Endothelial cell (in vitro differentiated cells): ENCODE measurements around the gene ZBTB20. TPM values are rescaled to one million over a fixed set of nuclear protein-coding genes. Genes with fewer than 3 reads are reported as not detected.

ENCODE experiments used
- DNase-seq: peaks from one replicate; pipeline ENCODE4 v3.0.0; 2021; ENCODE audit warnings: low spot score
- H3K27ac Mint-ChIP-seq: one replicate; pipeline ENCODE4 v1.8.0; 2021; ENCODE audit warnings: mixed read lengths, inconsistent platforms; ENCODE audit not compliant: unreplicated experiment
- H3K27me3 Mint-ChIP-seq: one replicate; pipeline ENCODE4 v1.8.0; 2021; ENCODE audit warnings: mild to moderate bottlenecking, moderate library complexity, mixed read lengths, inconsistent platforms; ENCODE audit not compliant: unreplicated experiment
- H3K36me3 Mint-ChIP-seq: one replicate; pipeline ENCODE4 v1.8.0; 2021; ENCODE audit warnings: mild to moderate bottlenecking, low read depth, mixed read lengths, inconsistent platforms; ENCODE audit not compliant: unreplicated experiment
- H3K4me1 Mint-ChIP-seq: one replicate; pipeline ENCODE4 v1.8.0; 2021; ENCODE audit warnings: mild to moderate bottlenecking, mixed read lengths, inconsistent platforms; ENCODE audit not compliant: unreplicated experiment
- H3K4me3 Mint-ChIP-seq: one replicate; pipeline ENCODE4 v1.8.0; 2021; ENCODE audit warnings: mild to moderate bottlenecking, mixed read lengths, inconsistent platforms; ENCODE audit not compliant: unreplicated experiment
- H3K9me3 Mint-ChIP-seq: one replicate; pipeline ENCODE4 v1.8.0; 2021; ENCODE audit warnings: mixed read lengths, inconsistent platforms; ENCODE audit not compliant: unreplicated experiment
- total RNA-seq: library from RNA; stranded (reverse); fragmentation: NEBNext Ultra II Directional; extraction: Animal tissue kit (Norgen Biotek cat#: 25700); gene quantifications from one replicate; pipeline ENCODE4 v1.2.1, GENCODE V29; 2021; ENCODE audit not compliant: unreplicated experiment
- TF ChIP-seq, protein P1 (sequence below): fragments of 200-600 bp; sonication (generic); IDR thresholded peaks from one replicate; pipeline ENCODE4 v1.5.0; 2021; ENCODE audit warnings: antibody characterized with exemption; ENCODE audit not compliant: unreplicated experiment

Gene ZBTB20
- total RNA-seq, 1 donor from 2014 or later, result 4.2 TPM

DNA sequence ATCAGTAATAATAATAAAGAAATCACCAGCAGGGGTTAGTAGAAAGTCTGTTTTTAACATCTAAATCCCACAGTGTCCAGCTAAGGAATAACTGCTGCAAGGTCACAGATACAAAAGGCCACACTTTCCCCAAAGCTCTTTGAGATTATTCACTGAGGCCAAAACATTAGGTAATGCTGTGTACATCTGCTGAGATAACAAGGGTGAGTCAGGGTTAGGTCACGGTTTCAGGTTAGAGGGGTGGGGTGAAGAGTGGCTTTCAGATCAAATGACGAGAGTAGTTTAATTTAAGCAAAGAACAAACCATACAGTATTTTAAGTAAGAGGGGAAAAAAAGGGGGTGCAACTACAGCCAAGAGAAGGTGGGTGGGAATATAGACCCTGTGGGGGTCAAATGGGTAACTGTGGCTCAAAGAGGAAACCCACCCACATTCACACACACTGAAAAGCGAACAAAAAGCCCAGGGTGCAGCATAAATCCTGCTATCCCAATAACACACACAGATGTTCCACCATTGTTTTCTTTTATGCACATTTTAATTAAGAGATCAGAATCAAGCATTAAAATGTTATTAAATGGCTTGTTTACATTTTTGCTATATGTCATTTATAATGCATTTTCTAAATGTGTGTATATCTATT is 440.4 kb downstream of the ZBTB20 start:
- Mint-ChIP-seq H3K4me3 (no peak overlapping the region), H3K27me3 (no peaks in the 10 kb centered on the region), H3K4me1 (peaks cover 10% of the 10 kb centered on the region), H3K36me3 (no peaks in the 10 kb centered on the region), H3K9me3 (no peaks in the 10 kb centered on the region), H3K27ac (no peak overlapping the region)
- no peak for DNase-seq
- TF ChIP-seq, protein P1, sequence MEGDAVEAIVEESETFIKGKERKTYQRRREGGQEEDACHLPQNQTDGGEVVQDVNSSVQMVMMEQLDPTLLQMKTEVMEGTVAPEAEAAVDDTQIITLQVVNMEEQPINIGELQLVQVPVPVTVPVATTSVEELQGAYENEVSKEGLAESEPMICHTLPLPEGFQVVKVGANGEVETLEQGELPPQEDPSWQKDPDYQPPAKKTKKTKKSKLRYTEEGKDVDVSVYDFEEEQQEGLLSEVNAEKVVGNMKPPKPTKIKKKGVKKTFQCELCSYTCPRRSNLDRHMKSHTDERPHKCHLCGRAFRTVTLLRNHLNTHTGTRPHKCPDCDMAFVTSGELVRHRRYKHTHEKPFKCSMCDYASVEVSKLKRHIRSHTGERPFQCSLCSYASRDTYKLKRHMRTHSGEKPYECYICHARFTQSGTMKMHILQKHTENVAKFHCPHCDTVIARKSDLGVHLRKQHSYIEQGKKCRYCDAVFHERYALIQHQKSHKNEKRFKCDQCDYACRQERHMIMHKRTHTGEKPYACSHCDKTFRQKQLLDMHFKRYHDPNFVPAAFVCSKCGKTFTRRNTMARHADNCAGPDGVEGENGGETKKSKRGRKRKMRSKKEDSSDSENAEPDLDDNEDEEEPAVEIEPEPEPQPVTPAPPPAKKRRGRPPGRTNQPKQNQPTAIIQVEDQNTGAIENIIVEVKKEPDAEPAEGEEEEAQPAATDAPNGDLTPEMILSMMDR, result no peak

DNA sequence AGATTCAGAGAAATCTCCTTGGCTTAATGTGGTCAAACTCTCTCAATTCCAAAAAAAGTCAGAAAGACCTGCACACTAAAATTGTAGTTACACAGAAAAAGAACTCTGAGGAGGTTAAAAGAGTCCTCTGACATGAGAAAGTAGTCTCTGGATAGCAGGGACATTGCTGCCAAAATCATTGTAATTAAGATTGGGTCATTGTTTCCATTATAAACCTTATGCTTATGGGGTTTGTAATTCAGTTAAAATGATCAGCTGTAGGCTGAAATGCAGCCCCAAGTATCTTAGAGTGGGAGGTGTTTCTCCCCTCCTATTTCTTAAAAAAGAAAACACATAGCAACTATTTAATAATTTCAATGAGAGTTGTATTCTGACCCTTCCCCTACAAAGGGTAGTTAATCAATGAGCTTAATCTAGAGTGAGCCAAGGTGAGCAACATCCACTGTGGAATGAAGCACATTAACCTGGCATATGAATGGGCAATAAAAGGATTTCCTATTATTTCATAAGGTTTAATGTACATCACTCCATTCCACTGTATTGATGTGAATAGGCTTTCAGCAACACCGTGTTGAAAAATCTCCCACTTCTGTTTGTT is 446.4 kb downstream of the ZBTB20 start:
- H3K27me3 Mint-ChIP-seq, result no peaks in the 10 kb centered on the region
- H3K4me3 Mint-ChIP-seq, result no peak overlapping the region
- DNase-seq, result no peak
- H3K4me1 Mint-ChIP-seq, result peaks cover 7% of the 10 kb centered on the region
- no peak overlapping the region for H3K27ac Mint-ChIP-seq
- no peaks in the 10 kb centered on the region for H3K36me3 Mint-ChIP-seq
- no peaks in the 10 kb centered on the region for H3K9me3 Mint-ChIP-seq
- TF ChIP-seq, protein P1, result no peak

DNA sequence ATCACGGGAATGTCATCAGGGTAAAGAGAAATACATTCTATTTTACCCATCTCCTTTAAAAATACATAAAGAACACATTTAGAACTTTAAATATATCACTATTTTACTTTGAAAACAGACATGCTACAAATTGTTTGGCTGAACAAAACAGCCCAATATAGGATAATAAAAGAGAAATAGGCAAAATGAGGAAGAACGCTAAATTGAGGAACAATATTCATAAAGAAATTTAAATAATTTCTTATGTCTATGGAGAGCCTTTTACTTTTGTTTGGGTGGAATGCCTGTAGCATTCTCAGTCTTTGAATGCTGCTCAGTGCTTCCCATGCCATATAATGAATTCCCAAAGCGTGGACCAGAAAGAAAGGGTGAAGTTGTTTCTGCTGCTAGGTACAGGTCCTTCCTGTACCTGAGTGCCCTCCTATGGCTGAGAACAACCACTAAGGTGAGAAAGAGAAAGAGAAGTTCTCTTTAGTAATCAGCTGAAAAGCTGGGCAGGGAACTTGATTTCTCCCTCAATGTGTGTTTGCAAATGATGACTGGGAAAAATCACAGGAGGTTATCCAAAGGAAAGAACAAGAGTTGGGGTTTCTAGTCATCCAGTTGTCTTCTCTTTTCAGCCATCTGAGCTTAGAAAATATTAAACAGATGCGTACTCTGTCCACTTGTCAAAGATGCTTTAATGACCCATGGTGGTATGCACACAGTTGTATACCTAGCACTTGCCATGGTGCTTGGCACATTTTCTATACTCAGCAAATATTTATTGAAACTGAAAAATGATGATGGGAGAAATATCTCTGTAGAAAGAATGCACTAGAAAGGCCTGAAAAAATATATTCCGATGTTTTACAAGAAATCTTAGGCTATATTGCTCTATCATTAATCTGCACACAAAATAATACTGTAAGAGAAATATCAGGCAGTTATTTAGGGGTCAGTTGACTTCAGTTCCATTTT is 448.7 kb downstream of the ZBTB20 start:
- Mint-ChIP-seq H3K9me3 (no peaks in the 10 kb centered on the region), H3K36me3 (no peaks in the 10 kb centered on the region), H3K4me1 (peaks cover 3% of the 10 kb centered on the region), H3K27me3 (no peaks in the 10 kb centered on the region), H3K27ac (no peak overlapping the region), H3K4me3 (no peak overlapping the region)
- no peak for DNase-seq
- TF ChIP-seq, protein P1, result no peak

DNA sequence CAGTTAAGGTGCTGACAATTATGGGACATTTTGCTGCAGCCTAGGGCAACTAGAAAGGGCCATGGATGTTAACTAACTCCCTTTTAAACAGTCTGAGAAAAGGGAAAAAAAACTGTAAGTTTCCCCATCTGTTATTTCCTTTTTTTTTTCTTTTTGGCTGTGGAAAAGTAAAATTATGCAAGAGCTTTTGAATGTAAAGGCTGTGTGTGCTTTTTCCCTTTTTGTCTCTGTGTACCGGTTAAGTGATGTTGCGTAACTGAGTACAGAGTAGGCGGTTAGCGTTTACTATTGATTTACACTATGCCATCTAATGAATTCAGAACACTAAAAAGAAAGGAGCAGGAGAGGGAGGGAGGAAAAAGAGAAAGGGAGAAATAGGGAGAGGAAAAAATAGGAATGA is 449.7 kb downstream of the ZBTB20 start:
- Mint-ChIP-seq H3K36me3 (no peaks in the 10 kb centered on the region), H3K27ac (no peak overlapping the region), H3K4me1 (no peaks in the 10 kb centered on the region), H3K4me3 (no peak overlapping the region), H3K9me3 (no peaks in the 10 kb centered on the region), H3K27me3 (no peaks in the 10 kb centered on the region)
- no peak for DNase-seq
- TF ChIP-seq, protein P1, result no peak
